DND-41 (cell line): Measurements from ENCODE around the gene DRD3.

ENCODE experiments used
- ATAC-seq: fragments of 200-7000 bp; cut with Tn5 transposase; 3 replicates; pipeline ENCODE4 v1.9.1; 2021; ENCODE audit warnings: low read depth; ENCODE audit not compliant: insufficient read depth
- DNase-seq: peaks from one replicate; pipeline ENCODE4 v3.0.0-alpha.2; 2020
- H2AFZ ChIP-seq: 2 replicates; pipeline ENCODE4 v1.6.0; 2012; ENCODE audit warnings: low read depth, low read length
- H3K27ac ChIP-seq: 2 replicates; pipeline ENCODE4 v1.5.1; 2012; ENCODE audit warnings: low read length, inconsistent platforms
- H3K27me3 ChIP-seq: fragments of 200-600 bp; sonication (generic); 2 replicates; pipeline ENCODE4 v1.6.0; 2012; ENCODE audit warnings: low read length, mild to moderate bottlenecking, inconsistent platforms; ENCODE audit not compliant: insufficient read depth, poor library complexity
- H3K36me3 ChIP-seq: 2 replicates; pipeline ENCODE4 v1.5.1; 2012; ENCODE audit warnings: low read length, inconsistent platforms; ENCODE audit not compliant: insufficient read depth
- H3K4me1 ChIP-seq: 2 replicates; pipeline ENCODE4 v1.5.1; 2012; ENCODE audit warnings: mild to moderate bottlenecking, low read length; ENCODE audit not compliant: insufficient read depth
- H3K4me2 ChIP-seq: 2 replicates; pipeline ENCODE4 v1.6.0; 2012; ENCODE audit warnings: mild to moderate bottlenecking, moderate library complexity, low read length, inconsistent platforms; ENCODE audit not compliant: insufficient read depth
- H3K4me3 ChIP-seq, 2 experiments: fragments of 200-600 bp in 1 of 2; shearing (Covaris generic) in 1 of 2; 2 replicates each; pipeline ENCODE4 v1.5.1; 2012 to 2016; ENCODE audit warnings: inconsistent platforms in 2 of 2, low read length in 2 of 2, mild to moderate bottlenecking in 2 of 2, low read depth in 1 of 2, moderate library complexity in 1 of 2
- H3K79me2 ChIP-seq: 2 replicates; pipeline ENCODE4 v1.6.0; 2012; ENCODE audit warnings: low read length, inconsistent platforms; ENCODE audit not compliant: insufficient read depth
- H3K9ac ChIP-seq: 2 replicates; pipeline ENCODE4 v1.6.0; 2012; ENCODE audit warnings: low read depth, mild to moderate bottlenecking, inconsistent platforms, low read length, moderate library complexity
- H3K9me3 ChIP-seq: 2 replicates; pipeline ENCODE4 v1.5.1; 2012; ENCODE audit warnings: low read length, moderate library complexity, mild to moderate bottlenecking, inconsistent platforms; ENCODE audit not compliant: insufficient read depth, severe bottlenecking
- H4K20me1 ChIP-seq: 2 replicates; pipeline ENCODE4 v1.6.0; 2012; ENCODE audit warnings: low read length; ENCODE audit not compliant: insufficient read depth
- CTCF ChIP-seq: IDR thresholded peaks from 2 replicates; pipeline ENCODE4 v1.5.1; 2012; ENCODE audit warnings: borderline replicate concordance, low read length, moderate library complexity, mild to moderate bottlenecking; ENCODE audit not compliant: poor library complexity, severe bottlenecking; ENCODE audit errors: extremely low read depth
- EZH2 ChIP-seq: IDR thresholded peaks from 3 replicates; pipeline ENCODE4 v1.6.1; 2012; ENCODE audit warnings: borderline replicate concordance, low read depth, mild to moderate bottlenecking, moderate library complexity, low read length, inconsistent platforms; ENCODE audit not compliant: severe bottlenecking

Gene DRD3

GRCh38 chr3:114178770-114179368, at the start of gene DRD3:
DRD3 (minus strand) TSS chr3:114179052; CDS start chr3:114171992, 7,060 bp downstream.
- Histone ChIP-seq H4K20me1 (no peaks in the 10 kb centered on the region), H3K9me3 (no peaks in the 10 kb centered on the region), H2AFZ (no peak within 1 kb of the TSS), H3K4me1 (no peaks in the 10 kb centered on the region), H3K27me3 (no peaks in the 10 kb centered on the region), H3K9ac (no peak within 1 kb of the TSS), H3K4me3 (no peak within 1 kb of the TSS), H3K36me3 (no peaks in the 10 kb centered on the region), H3K79me2 (no peaks in the 10 kb centered on the region), H3K4me2 (no peak within 1 kb of the TSS), H3K27ac (no peak within 1 kb of the TSS)
- DNase-seq (peak; percentile 36), ATAC-seq (peak; percentile 77)
- TF ChIP-seq CTCF (no peak), EZH2 (no peak)

- Histone ChIP-seq H4K20me1 (no peaks in the 10 kb centered on the region), H3K4me1 (no peaks in the 10 kb centered on the region; the same call in 1 of the 2 replicates), H3K9ac (no peak overlapping the region), H3K27ac (no peak overlapping the region), H3K4me2 (no peak overlapping the region), H3K9me3 (peaks cover 13% of the 10 kb centered on the region), H2AFZ (no peak overlapping the region), H3K79me2 (no peaks in the 10 kb centered on the region), H3K36me3 (no peaks in the 10 kb centered on the region), H3K27me3 (no peaks in the 10 kb centered on the region), H3K4me3 (no peak overlapping the region)
- ATAC-seq = no peak
- TF ChIP-seq EZH2 (no peak), CTCF (no peak)
- DNase-seq = no peak
These were observed 48.2 kb upstream of the DRD3 start for GRCh38 chr3:114227076-114227475.

GRCh38 chr3:114226313-114226712, 47.5 kb upstream of the DRD3 start:
- DNase-seq (no peak), ATAC-seq (no peak)
- no peaks in the 10 kb centered on the region for H3K36me3 ChIP-seq
- H3K27me3 ChIP-seq = no peaks in the 10 kb centered on the region
- no peak for TF ChIP-seq EZH2
- no peak for TF ChIP-seq CTCF
- H4K20me1 ChIP-seq = no peaks in the 10 kb centered on the region
- H3K4me2 ChIP-seq = no peak overlapping the region
- peaks cover 13% of the 10 kb centered on the region for H3K9me3 ChIP-seq
- no peak overlapping the region for H3K9ac ChIP-seq
- no peaks in the 10 kb centered on the region for H3K4me1 ChIP-seq
- peak overlapping the region; percentile 48; the same call in 1 of the 2 replicates for H2AFZ ChIP-seq
- no peak overlapping the region for H3K27ac ChIP-seq
- no peak overlapping the region for H3K4me3 ChIP-seq
- no peaks in the 10 kb centered on the region for H3K79me2 ChIP-seq

- H2AFZ ChIP-seq = no peak overlapping the region
- H3K4me3 ChIP-seq = no peak overlapping the region
- no peaks in the 10 kb centered on the region for H4K20me1 ChIP-seq
- no peaks in the 10 kb centered on the region for H3K4me1 ChIP-seq
- H3K9ac ChIP-seq = no peak overlapping the region
- no peaks in the 10 kb centered on the region for H3K79me2 ChIP-seq
- H3K27ac ChIP-seq = no peak overlapping the region
- no peaks in the 10 kb centered on the region for H3K36me3 ChIP-seq
- ATAC-seq (no peak), DNase-seq (no peak)
- H3K9me3 ChIP-seq = peaks cover 13% of the 10 kb centered on the region
- H3K27me3 ChIP-seq = no peaks in the 10 kb centered on the region
- no peak overlapping the region for H3K4me2 ChIP-seq
- TF ChIP-seq CTCF (no peak), EZH2 (no peak)
These were observed 44.3 kb upstream of the DRD3 start for GRCh38 chr3:114223143-114223542.
